ENCODE data around the gene STAP2.

- TF ChIP-seq CTCF (IDR thresholded peaks at IDR 0.05) (no peak), EP300 (IDR thresholded peaks at IDR 0.05) (no peak), POLR2A (IDR thresholded peaks at IDR 0.05) (no peak)
These were observed 654 bp downstream of the STAP2 start for GRCh38 chr19:4337906-4338440.

Measured in stomach (tissue), 4 donors.